HG02981 (cell line): ENCODE measurements around the gene NDUFS1.

ENCODE experiments used
- ATAC-seq: cut with Tn5 transposase; IDR thresholded peaks from one replicate; pipeline ENCODE4 v1.9.1; 2021; ENCODE audit warnings: mild to moderate bottlenecking, moderate library complexity; ENCODE audit not compliant: unreplicated experiment

Gene NDUFS1

GRCh38 chr2:206069417-206069816 is 89.8 kb downstream of the NDUFS1 start:
- ATAC-seq: no peak

GRCh38 chr2:206068207-206068606 is 91.0 kb downstream of the NDUFS1 start:
- ATAC-seq: no peak
